ENCODE data around the gene SLC24A4.
A peak's percentile ranks its signal among the peaks of the same experiment; 100 is the strongest.
"Not testable (repeated sequence)": the region's sequence is repeated elsewhere in the genome, so short reads cannot be mapped to it uniquely, and the experiment has no call there.

SLC24A4 gene

GRCh38 chr14:92527721-92528120 is 204.8 kb downstream of the SLC24A4 start:
- no peak for DNase-seq

GRCh38 chr14:92528486-92529100 is 205.6 kb downstream of the SLC24A4 start:
- DNase-seq: no peak

GRCh38 chr14:92529903-92530302 is 206.9 kb downstream of the SLC24A4 start:
- no peak for DNase-seq

GRCh38 chr14:92531106-92531873 is 208.3 kb downstream of the SLC24A4 start:
- no peak for DNase-seq

DNA sequence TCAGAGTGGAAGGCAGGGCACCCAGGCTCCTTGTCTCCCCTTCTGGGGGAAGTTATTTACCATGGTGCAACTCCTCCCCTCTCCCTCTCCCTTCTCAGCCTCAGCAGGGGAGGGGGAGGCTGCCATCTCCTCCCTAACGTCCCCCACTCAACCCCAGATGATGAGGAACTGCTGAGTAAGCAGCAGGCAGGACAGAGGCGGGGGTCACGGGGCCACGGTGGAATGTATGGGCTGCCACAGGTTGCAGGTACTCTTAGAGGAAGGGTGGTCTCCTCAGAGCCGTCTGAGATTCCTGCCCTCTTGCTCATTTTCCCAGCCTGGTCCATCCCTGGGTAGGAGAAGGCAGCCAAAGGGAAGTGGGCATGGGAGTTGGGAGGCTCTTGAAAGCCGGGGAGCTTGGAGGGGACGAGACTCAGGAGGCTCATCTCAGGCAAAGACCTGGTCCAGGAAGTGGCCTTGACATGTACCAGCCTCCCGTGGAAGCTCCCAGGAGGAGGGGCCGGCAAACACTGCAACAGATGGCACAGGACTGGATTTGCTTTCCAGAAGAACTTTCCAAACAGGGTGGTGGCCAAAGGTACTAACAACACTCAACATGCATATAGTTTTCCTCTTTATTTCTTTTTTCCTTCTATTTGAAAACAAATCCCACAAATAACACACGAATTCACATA is 209.7 kb downstream of the SLC24A4 start:
- DNase-seq: no peak

DNA sequence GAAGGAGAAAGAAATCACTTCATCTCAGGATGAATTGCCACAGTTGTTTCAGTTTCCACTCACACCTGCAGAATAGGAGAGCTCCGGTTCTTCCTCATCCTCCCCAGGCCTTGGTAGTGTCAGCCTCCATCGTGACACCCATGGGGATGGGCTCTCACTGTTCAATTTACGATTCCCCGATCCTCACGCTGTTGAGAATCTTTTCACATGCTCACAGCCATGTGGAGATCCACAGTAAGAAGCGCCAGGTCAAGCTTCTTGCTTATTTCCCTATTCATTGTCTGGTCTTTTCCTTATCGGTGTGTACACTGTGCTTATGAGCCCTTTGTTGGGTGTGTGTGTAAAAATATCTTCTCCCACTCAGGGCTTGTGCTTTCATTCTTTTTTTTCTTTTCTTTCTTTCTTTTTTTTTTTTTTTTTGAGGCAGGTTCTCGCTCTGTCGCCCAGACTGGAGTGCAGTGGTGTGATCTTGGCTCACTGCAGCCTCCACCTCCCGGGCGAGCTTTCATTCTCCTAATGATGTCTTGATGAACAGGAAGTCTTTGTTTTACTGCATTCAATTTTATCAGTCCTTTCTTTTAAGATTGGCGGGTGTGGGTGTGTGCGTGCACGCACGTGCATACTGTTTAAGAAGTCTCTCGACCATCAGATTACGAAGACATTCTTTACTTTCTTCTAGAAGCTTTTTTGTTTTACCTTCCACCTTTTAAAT is 212.1 kb downstream of the SLC24A4 start:
- DNase-seq: no peak

GRCh38 chr14:92536231-92536630 is 213.3 kb downstream of the SLC24A4 start:
- DNase-seq: not testable (repeated sequence)

DNA sequence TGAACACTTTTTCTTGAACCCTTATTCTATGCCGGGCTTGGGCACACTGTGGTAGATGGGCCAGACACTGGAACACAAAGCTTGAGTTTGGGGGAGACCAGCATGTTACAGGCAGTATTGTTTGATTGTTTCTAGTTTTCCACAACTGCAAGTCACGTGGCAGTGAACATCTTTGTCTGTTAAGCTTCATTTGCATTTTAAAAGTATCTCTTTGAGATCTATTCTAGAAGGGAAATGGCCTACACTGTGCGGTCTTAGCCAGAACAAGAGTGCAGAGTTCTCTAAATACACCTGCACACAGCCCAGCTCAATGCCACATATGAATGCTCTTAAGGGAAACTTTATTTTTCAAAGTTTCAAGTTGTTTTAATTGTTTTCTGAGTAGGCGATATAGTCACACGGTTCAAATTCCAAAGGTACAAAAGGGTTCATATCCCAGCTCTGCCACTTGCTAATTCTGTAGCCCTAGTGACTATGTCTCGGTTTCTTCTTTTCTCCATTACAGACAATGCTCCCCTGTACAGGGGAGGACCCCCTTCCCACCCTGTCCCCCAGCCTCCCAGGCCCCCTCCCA is 215.5 kb downstream of the SLC24A4 start:
- no peak for DNase-seq

GRCh38 chr14:92539419-92539818 is 216.5 kb downstream of the SLC24A4 start:
- no peak for DNase-seq

GRCh38 chr14:92539875-92540274 is 216.9 kb downstream of the SLC24A4 start:
- no peak for DNase-seq

DNA sequence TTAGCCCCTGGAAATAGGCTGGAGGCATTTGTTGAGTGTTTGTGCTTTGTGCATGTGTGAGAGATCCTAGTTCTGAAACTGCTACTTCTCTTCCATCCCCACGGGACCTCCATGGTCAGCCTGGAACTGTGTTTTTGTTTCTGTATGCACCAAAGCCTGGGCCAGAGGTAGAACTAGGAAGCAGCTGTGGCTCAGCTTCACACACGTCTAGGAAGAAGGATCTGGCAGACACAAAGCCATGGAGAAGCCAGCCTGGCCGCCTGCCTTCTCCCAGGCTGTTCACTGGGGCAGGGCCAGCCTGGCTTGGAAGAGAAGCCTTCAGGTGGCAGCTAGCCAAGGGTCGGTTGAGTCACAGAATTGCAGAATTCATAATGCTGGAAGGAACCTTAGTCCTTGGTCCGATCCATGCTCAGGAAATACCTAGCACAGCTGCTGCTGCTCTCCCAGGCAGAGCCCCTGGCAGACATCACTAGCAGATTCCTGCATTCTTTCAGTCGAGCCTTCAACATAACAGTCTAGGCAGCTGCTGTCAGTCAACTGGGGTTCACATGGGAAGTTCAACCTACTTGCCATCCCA is 217.6 kb downstream of the SLC24A4 start:
- peak; percentile 8 for DNase-seq

DNA sequence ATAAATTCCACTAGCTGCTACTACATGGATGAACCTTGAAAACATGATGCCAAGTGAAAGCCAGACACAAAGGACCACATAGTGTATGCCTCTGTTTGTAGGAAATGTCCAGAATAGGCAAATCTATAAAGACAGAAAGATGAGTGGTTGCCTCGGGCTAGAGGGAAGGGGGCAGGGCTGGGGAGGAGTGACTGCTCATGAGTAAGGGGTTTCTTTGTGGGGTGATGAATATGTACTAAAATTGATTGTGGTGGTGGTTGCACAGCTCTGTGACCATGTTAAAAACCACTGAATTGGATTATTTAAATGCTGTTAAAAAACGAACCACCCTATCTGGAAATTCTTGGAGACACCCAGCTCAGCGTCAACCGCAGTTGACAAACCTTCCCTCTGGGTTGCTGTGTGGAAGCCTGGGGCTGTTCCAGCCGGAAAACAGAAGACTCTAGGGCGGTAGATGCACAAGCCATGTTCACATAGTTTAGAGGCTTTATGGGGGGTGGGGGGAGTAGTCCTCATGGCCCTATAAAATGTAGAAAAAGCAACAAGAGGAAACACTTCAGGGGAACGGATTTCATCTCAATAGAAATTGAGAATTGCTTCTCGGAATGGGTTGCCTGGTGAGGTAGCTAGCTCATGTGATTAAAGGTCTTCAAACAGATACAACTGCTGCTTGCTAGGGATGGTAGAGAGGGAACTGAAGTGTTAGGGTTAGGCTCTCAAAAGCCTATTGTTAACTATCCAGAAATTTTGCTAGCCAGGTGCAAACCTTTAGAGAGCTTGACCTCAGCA is 220.0 kb downstream of the SLC24A4 start:
- DNase-seq: no peak

DNA sequence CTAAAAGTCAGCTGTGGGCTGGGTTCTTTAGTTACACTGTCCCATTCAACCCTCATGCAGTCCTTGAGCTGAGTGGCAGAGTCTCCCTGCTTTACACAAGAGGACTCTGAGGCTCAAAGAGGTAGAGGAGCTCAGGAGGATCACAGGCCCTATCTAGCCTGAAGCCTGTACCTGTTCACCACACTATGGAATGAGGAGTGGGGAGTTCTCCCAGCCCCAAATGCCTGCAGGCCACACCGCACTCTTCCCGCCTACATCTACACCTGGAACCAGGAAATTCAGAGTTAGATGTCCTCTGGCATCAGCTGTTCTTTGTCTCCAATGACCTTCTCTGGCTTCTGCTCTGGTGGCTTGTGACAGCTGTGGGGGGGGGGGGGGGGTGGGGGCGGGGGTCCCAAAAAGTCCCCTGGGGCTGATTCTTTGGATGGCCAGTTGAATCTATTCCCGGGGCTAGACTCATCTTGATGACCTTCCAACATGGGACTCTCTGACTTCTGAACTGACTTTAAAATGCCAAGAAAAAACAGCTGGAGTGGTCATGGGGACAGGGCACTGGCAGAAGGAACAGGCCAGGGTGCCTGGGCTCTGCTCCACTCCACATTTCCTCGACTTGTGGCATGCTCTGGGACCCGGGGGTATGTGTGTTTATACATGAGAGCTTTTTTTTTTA is 221.2 kb downstream of the SLC24A4 start:
- DNase-seq: no peak

GRCh38 chr14:92546347-92547053 is 223.5 kb downstream of the SLC24A4 start:
- no peak for DNase-seq

DNA sequence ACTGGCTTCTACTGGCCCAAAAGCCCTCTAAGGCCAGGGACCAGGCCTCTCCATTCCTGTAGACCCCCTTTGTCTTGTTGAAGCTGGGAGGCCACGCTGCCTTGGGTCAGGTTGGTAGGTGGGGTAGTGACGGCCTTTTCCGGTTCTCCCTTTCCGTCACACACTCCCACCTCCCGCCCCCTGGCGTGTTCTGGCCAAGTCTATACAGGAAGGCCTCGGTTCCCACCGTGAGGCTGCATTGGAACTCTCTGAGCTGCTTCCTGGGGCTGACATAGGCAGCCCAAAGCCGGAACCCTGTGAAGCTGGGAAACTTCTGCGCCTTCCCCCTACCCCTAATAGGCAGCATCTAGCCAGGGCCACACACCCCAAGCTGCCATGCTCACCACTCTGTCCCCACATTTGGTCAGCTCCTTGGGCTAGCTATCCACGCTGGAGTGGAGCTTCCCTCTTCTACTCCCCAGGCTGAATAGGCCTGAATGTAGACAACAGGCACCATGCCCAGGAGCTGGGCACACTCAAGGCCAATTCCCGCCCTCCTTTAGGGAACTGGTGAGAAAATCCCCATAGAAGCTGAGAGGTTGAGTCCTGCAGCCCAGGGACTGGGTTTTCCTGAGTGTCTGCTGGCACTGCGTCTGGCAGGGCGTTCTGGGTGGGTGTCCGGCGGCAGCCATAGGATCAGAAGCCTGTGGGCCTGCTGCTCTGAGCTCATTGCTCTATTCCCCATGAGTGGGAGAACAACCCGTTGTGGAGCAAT is 226.3 kb downstream of the SLC24A4 start:
- DNase-seq: no peak

GRCh38 chr14:92549859-92550230 is 226.9 kb downstream of the SLC24A4 start:
- DNase-seq: peak; percentile 18

Data from NCI-H1092 treated with DMSO at 0.1 percent for 48 hours (cell line).